CD14-positive monocyte (primary cell): ENCODE results near the gene AADACL4. TPM values are rescaled to one million over a fixed set of nuclear protein-coding genes. Genes with fewer than 3 reads are reported as not detected.

Experiments used
- DNase-seq, 3 donors: peaks; one replicate each; pipeline ENCODE4 v3.0.0-alpha.2; 2011 to 2022
- H2AFZ ChIP-seq: 2 replicates; pipeline ENCODE4 v1.6.0; 2012; ENCODE audit warnings: mild to moderate bottlenecking, low read depth, low read length, inconsistent platforms; ENCODE audit not compliant: insufficient read depth, poor library complexity, severe bottlenecking
- H3K27ac ChIP-seq, 2 donors: 1 replicate in 1 of 2; 2 replicates in 1 of 2; pipeline ENCODE4 v1.5.1; 2012 to 2013; ENCODE audit warnings: low read length in 2 of 2, control low read depth in 1 of 2, inconsistent platforms in 1 of 2, low read depth in 1 of 2, mild to moderate bottlenecking in 1 of 2
- H3K27me3 ChIP-seq, 2 donors: one replicate each; pipeline versions ENCODE4 v1.6.0 to v1.6.1; 2011 to 2013; ENCODE audit warnings: low read length in 2 of 2; ENCODE audit not compliant: control insufficient read depth in 2 of 2, insufficient read depth in 2 of 2
- H3K36me3 ChIP-seq, 2 donors: replicated peaks in 1 of 2; 1 replicate in 1 of 2; 2 replicates in 1 of 2; pipeline versions ENCODE4 v1.5.1 to v1.6.1; 2012 to 2013; ENCODE audit warnings: low read length in 2 of 2, control low read depth in 1 of 2, inconsistent platforms in 1 of 2, mild to moderate bottlenecking in 1 of 2; ENCODE audit not compliant: insufficient read depth in 2 of 2, control insufficient read depth in 1 of 2
- H3K4me1 ChIP-seq, 2 donors: 1 replicate in 1 of 2; 2 replicates in 1 of 2; pipeline versions ENCODE4 v1.5.1 to v1.6.1; 2012 to 2013; ENCODE audit warnings: low read length in 2 of 2, control low read depth in 1 of 2, inconsistent platforms in 1 of 2, mild to moderate bottlenecking in 1 of 2, moderate library complexity in 1 of 2; ENCODE audit not compliant: insufficient read depth in 2 of 2, control insufficient read depth in 1 of 2
- H3K4me2 ChIP-seq: replicated peaks from 2 replicates; pipeline ENCODE3; 2012; ENCODE audit warnings: low read length, moderate library complexity, mild to moderate bottlenecking; ENCODE audit not compliant: poor library complexity, severe bottlenecking; ENCODE audit errors: extremely low read depth
- H3K4me3 ChIP-seq, 3 experiments: fragments of 200-600 bp in 1 of 3; sonication (generic) in 1 of 3; replicated peaks in 1 of 3; 1 replicate in 2 of 3; 2 replicates in 1 of 3; pipeline ENCODE4 v1.5.1; 2011 to 2013; ENCODE audit warnings: low read length in 3 of 3, mild to moderate bottlenecking in 3 of 3, control low read depth in 2 of 3, low read depth in 2 of 3, inconsistent platforms in 1 of 3, moderate library complexity in 1 of 3
- H3K79me2 ChIP-seq: 2 replicates; pipeline ENCODE4 v1.6.0; 2012; ENCODE audit warnings: mild to moderate bottlenecking, control low read depth, inconsistent platforms, low read length, moderate library complexity; ENCODE audit not compliant: insufficient read depth
- H3K9ac ChIP-seq: 2 replicates; pipeline ENCODE4 v1.6.0; 2017; ENCODE audit warnings: low read length, mild to moderate bottlenecking; ENCODE audit not compliant: insufficient read depth, poor library complexity, severe bottlenecking
- H3K9me3 ChIP-seq, 2 donors: replicated peaks in 1 of 2; 1 replicate in 1 of 2; 2 replicates in 1 of 2; pipeline versions ENCODE4 v1.5.1 to v1.6.1; 2012 to 2013; ENCODE audit warnings: low read length in 2 of 2, control low read depth in 1 of 2; ENCODE audit not compliant: control insufficient read depth in 1 of 2, insufficient read depth in 1 of 2
- H4K20me1 ChIP-seq: 2 replicates; pipeline ENCODE4 v1.6.0; 2012; ENCODE audit warnings: mild to moderate bottlenecking, low read length, control low read depth, moderate library complexity; ENCODE audit not compliant: insufficient read depth
- H3K27ac Mint-ChIP-seq, 7 donors: one replicate each; pipeline ENCODE4 v1.8.0; 2020; ENCODE audit warnings: mild to moderate bottlenecking in 7 of 7, mixed read lengths in 7 of 7, moderate library complexity in 6 of 7, inconsistent platforms in 2 of 7
- H3K27me3 Mint-ChIP-seq, 3 donors: one replicate each; pipeline ENCODE4 v1.8.0; 2021 to 2022; ENCODE audit warnings: low read depth in 3 of 3, mild to moderate bottlenecking in 3 of 3, mixed read lengths in 3 of 3, moderate library complexity in 3 of 3, inconsistent platforms in 1 of 3
- H3K36me3 Mint-ChIP-seq, 2 donors: one replicate each; pipeline ENCODE4 v1.8.0; 2020; ENCODE audit warnings: mixed read lengths in 2 of 2, inconsistent platforms in 1 of 2, mild to moderate bottlenecking in 1 of 2
- H3K4me1 Mint-ChIP-seq: one replicate; pipeline ENCODE4 v1.8.0; 2020; ENCODE audit warnings: mild to moderate bottlenecking, mixed read lengths
- H3K4me3 Mint-ChIP-seq, 2 donors: one replicate each; pipeline ENCODE4 v1.8.0; 2020; ENCODE audit warnings: mild to moderate bottlenecking in 2 of 2, mixed read lengths in 2 of 2, moderate library complexity in 1 of 2
- H3K9me3 Mint-ChIP-seq, 7 donors: one replicate each; pipeline ENCODE4 v1.8.0; 2020 to 2022; ENCODE audit warnings: mixed read lengths in 7 of 7, mild to moderate bottlenecking in 6 of 7, moderate library complexity in 6 of 7, inconsistent platforms in 2 of 7
- WGBS: methylation state at CpG from one replicate; pipeline ENCODE4 v1.1.5; 2013; ENCODE audit warnings: missing lambda C conversion rate; ENCODE audit not compliant: insufficient coverage; 5-methylcytosine and 5-hydroxymethylcytosine counted together
- intact Hi-C, 2 donors: fragments of 100-400 bp; cut with micrococcal nuclease; formaldehyde crosslinking; loops; one replicate each; pipeline versions ENCODE4 v1.15.0 to v1.15.1; 2023
- polyA plus RNA-seq, 3 donors: library from polyadenylated mRNA; depleted of rRNA in 1 of 3; unstranded in 2 of 3; stranded (reverse) in 1 of 3; fragments of 300-500 nt in 2 of 3; fragments of >200 nt in 1 of 3; fragmentation: Illumina TruSeq in 2 of 3; gene quantifications; 1 replicate in 2 of 3; 2 replicates in 1 of 3; pipeline ENCODE4 v1.2.3, GENCODE V29; 2012 to 2021
- TF ChIP-seq, protein P1 (sequence below): fragments of 200-600 bp; IDR thresholded peaks from one replicate; pipeline ENCODE4 v1.8.0; 2022; ENCODE audit warnings: antibody characterized with exemption, mild to moderate bottlenecking

AADACL4 gene
- polyA plus RNA-seq, 3 donors = not detected

DNA sequence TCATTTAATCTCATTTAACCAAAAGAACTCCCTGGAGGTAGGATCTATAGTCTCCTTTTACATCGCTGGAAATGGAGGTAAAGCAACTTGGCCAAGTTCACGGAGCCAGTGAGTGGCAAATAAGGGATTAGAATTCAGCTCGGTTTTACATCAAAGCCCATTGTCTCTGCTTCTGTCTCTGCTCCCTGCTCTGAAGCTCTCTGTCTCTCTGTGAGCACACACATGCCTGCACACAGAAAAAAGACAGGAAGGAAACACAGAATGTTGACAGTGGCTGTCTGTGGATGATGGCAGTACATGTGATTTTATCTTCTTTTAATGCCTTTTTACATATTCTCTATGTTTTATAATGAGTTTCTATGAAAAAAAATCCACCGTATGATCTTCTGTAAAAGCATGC is 17.0 kb upstream of the AADACL4 start:
- peaks cover 0 to 6% (median 6%) of the 10 kb centered on the region in 3 donors for H3K27me3 Mint-ChIP-seq
- Histone ChIP-seq H3K4me2 (no peak overlapping the region), H3K4me3 (no peak overlapping the region), H3K9ac (no peak overlapping the region), H3K4me1 (peaks cover 25 to 36% of the 10 kb centered on the region in 2 donors), H3K27me3 (no peaks in the 10 kb centered on the region), H3K27ac (no peak overlapping the region), H3K36me3 (no peaks in the 10 kb centered on the region), H3K9me3 (no peaks in the 10 kb centered on the region), H3K79me2 (no peaks in the 10 kb centered on the region), H2AFZ (no peak overlapping the region), H4K20me1 (no peaks in the 10 kb centered on the region)
- no peak for DNase-seq
- TF ChIP-seq, protein P1, sequence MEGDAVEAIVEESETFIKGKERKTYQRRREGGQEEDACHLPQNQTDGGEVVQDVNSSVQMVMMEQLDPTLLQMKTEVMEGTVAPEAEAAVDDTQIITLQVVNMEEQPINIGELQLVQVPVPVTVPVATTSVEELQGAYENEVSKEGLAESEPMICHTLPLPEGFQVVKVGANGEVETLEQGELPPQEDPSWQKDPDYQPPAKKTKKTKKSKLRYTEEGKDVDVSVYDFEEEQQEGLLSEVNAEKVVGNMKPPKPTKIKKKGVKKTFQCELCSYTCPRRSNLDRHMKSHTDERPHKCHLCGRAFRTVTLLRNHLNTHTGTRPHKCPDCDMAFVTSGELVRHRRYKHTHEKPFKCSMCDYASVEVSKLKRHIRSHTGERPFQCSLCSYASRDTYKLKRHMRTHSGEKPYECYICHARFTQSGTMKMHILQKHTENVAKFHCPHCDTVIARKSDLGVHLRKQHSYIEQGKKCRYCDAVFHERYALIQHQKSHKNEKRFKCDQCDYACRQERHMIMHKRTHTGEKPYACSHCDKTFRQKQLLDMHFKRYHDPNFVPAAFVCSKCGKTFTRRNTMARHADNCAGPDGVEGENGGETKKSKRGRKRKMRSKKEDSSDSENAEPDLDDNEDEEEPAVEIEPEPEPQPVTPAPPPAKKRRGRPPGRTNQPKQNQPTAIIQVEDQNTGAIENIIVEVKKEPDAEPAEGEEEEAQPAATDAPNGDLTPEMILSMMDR = no peak
- intact Hi-C loops = loop anchor here in 1 of 2 donors (5.0 kb wide), 1 partner anchor 40 kb away; no protein-coding TSS in a partner anchor
- peaks cover 0 to 2% of the 10 kb centered on the region in 2 donors for H3K36me3 Mint-ChIP-seq
- H3K4me3 Mint-ChIP-seq = no peak overlapping the region
- peaks cover 38% of the 10 kb centered on the region for H3K4me1 Mint-ChIP-seq
- H3K9me3 Mint-ChIP-seq = no peaks in the 10 kb centered on the region
- WGBS = 76% methylated on average over 2 of the region's 4 CpGs
- no peak overlapping the region for H3K27ac Mint-ChIP-seq

DNA sequence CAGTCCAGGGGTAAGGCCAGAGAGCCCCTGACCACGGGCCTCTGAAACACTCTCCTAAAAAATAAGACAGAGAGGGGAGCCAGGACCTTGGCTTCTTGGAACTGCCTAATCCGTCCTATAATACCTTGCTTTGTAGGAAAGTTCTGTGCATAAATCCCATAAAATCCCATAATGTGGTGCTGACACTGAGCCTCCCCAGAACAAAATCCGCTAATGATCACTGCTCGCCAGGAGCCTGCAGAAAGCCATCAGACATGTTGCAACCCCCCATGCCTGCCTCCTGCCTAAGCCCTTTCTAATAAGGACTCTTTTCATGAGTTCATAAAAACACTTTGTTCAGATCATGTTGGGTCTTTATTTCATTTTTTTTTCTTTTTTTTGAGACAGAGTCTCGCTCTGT is 16.6 kb upstream of the AADACL4 start:
- intact Hi-C loops = loop anchor here in 1 of 2 donors (5.0 kb wide), 1 partner anchor 40 kb away; no protein-coding TSS in a partner anchor
- Mint-ChIP-seq H3K4me3 (no peak overlapping the region), H3K4me1 (peaks cover 42% of the 10 kb centered on the region), H3K27me3 (peaks cover 0 to 6% (median 4%) of the 10 kb centered on the region in 3 donors), H3K36me3 (no peaks in the 10 kb centered on the region), H3K9me3 (no peaks in the 10 kb centered on the region), H3K27ac (no peak overlapping the region)
- Histone ChIP-seq H3K9ac (no peak overlapping the region), H2AFZ (no peak overlapping the region), H3K36me3 (no peaks in the 10 kb centered on the region), H4K20me1 (no peaks in the 10 kb centered on the region), H3K9me3 (no peaks in the 10 kb centered on the region), H3K4me1 (peaks cover 29 to 41% of the 10 kb centered on the region in 2 donors), H3K4me2 (no peak overlapping the region), H3K27ac (no peak overlapping the region), H3K27me3 (no peaks in the 10 kb centered on the region), H3K4me3 (no peak overlapping the region), H3K79me2 (no peaks in the 10 kb centered on the region)
- TF ChIP-seq, protein P1 = no peak
- 100% methylated on average over 3 of the region's 5 CpGs for WGBS
- DNase-seq = no peak
